Measurements from ENCODE around the gene CTNND2. TPM values are rescaled to one million over a fixed set of nuclear protein-coding genes. Genes with fewer than 3 reads are reported as not detected.

Gene CTNND2
- polyA plus RNA-seq, 1 donor from 2014 or later: 67.0 TPM

DNA sequence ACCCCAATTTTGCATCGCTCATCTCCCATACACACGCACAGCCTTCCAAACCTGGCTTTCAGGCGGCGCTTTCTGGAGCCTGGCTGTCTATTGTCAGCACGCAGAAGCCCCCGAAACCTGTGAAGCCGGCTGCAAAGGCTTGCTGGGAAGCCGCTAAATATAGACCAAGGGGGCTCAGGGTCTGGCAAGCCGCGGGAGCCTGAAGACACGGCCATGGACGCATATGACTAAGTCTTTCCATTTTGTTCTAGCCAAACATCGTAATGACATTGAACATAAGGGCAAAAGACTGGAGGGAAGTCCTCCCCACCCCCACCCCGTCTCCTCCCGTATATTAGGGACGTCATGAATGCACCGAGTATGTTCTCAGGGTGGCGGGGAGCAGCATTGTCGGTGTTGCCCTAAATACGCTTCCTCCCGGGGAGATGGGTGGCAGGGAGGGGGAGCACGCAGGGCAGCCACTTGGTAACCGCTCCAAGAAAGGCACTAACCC is 1.1 kb downstream of the CTNND2 start:
- H3F3A ChIP-seq (ENCODE audit: insufficient read depth, low read length, poor library complexity, severe bottlenecking): no peaks in the 10 kb centered on the region
- no peaks in the 10 kb centered on the region for H3K9me3 ChIP-seq (ENCODE audit: low read length)
- no peaks in the 10 kb centered on the region for H3K27me3 ChIP-seq (ENCODE audit: insufficient read depth, low read depth, low read length)
- peak overlapping the region; percentile 94 for H3K27ac ChIP-seq (ENCODE audit: low read length)
- peak overlapping the region; percentile 81 for H3K4me3 ChIP-seq (ENCODE audit: low read length)
- peak overlapping the region; percentile 75 for H3K4me2 ChIP-seq (ENCODE audit: low read length)
- H3K9me2 ChIP-seq (ENCODE audit: insufficient read depth, low read length): no peaks in the 10 kb centered on the region
- H2AFZ ChIP-seq (ENCODE audit: low read depth, low read length): peak overlapping the region; percentile 69
- H3K79me2 ChIP-seq (replicated peaks; ENCODE audit: insufficient read depth, low read length): peaks cover 47% of the 10 kb centered on the region
- H3K36me3 ChIP-seq (ENCODE audit: insufficient read depth, low read length): no peaks in the 10 kb centered on the region
- H3K9ac ChIP-seq (ENCODE audit: low read length): peak overlapping the region; percentile 88
- H4K20me1 ChIP-seq (ENCODE audit: insufficient read depth): no peaks in the 10 kb centered on the region
- TF ChIP-seq TAF1 (IDR thresholded peaks at IDR 0.05; ENCODE audit: low read depth): peak; percentile 35
- no peak for TF ChIP-seq EP300 (conservative IDR thresholded peaks at IDR 0.05; ENCODE audit: poor library complexity, severe bottlenecking)
- peak; percentile 48 for TF ChIP-seq MXI1 (conservative IDR thresholded peaks at IDR 0.05; ENCODE audit: poor library complexity, severe bottlenecking)
- no peak for TF ChIP-seq SMC3 (conservative IDR thresholded peaks at IDR 0.05; ENCODE audit: poor library complexity)
- peak; percentile 34 for TF ChIP-seq REST (IDR thresholded peaks at IDR 0.05; ENCODE audit: borderline replicate concordance)
- TF ChIP-seq RAD21 (conservative IDR thresholded peaks at IDR 0.05): peak; percentile 12

GRCh38 chr5:11902201-11902619 is 2.0 kb downstream of the CTNND2 start:
- H3K27ac ChIP-seq (ENCODE audit: low read length): peak overlapping the region; percentile 94
- H2AFZ ChIP-seq (ENCODE audit: low read depth, low read length): no peak overlapping the region
- no peaks in the 10 kb centered on the region for H3K36me3 ChIP-seq (ENCODE audit: insufficient read depth, low read length)
- H3K4me2 ChIP-seq (ENCODE audit: low read length): peak overlapping the region; percentile 75
- peak overlapping the region; percentile 88 for H3K9ac ChIP-seq (ENCODE audit: low read length)
- no peaks in the 10 kb centered on the region for H3K9me2 ChIP-seq (ENCODE audit: insufficient read depth, low read length)
- peak overlapping the region; percentile 81 for H3K4me3 ChIP-seq (ENCODE audit: low read length)
- H3F3A ChIP-seq (ENCODE audit: insufficient read depth, low read length, poor library complexity, severe bottlenecking): no peaks in the 10 kb centered on the region
- peak; percentile 32 for TF ChIP-seq RAD21 (conservative IDR thresholded peaks at IDR 0.05)
- TF ChIP-seq, protein P1, sequence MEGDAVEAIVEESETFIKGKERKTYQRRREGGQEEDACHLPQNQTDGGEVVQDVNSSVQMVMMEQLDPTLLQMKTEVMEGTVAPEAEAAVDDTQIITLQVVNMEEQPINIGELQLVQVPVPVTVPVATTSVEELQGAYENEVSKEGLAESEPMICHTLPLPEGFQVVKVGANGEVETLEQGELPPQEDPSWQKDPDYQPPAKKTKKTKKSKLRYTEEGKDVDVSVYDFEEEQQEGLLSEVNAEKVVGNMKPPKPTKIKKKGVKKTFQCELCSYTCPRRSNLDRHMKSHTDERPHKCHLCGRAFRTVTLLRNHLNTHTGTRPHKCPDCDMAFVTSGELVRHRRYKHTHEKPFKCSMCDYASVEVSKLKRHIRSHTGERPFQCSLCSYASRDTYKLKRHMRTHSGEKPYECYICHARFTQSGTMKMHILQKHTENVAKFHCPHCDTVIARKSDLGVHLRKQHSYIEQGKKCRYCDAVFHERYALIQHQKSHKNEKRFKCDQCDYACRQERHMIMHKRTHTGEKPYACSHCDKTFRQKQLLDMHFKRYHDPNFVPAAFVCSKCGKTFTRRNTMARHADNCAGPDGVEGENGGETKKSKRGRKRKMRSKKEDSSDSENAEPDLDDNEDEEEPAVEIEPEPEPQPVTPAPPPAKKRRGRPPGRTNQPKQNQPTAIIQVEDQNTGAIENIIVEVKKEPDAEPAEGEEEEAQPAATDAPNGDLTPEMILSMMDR (IDR thresholded peaks at IDR 0.05; ENCODE audit: poor library complexity, severe bottlenecking): peak; percentile 50
- TF ChIP-seq EZH2 (IDR thresholded peaks at IDR 0.05; ENCODE audit: borderline replicate concordance, insufficient read depth, low read length, poor library complexity, severe bottlenecking): no peak
- H3K79me2 ChIP-seq (replicated peaks; ENCODE audit: insufficient read depth, low read length): peaks cover 57% of the 10 kb centered on the region
- H3K27me3 ChIP-seq (ENCODE audit: insufficient read depth, low read depth, low read length): no peaks in the 10 kb centered on the region
- no peaks in the 10 kb centered on the region for H3K9me3 ChIP-seq (ENCODE audit: low read length)
- H4K20me1 ChIP-seq (ENCODE audit: insufficient read depth): no peaks in the 10 kb centered on the region

- Histone ChIP-seq H3K4me2 (ENCODE audit: low read length) (no peak overlapping the region), H3K27me3 (ENCODE audit: insufficient read depth, low read depth, low read length) (no peaks in the 10 kb centered on the region), H3K27ac (ENCODE audit: low read length) (no peak overlapping the region), H3K9me3 (ENCODE audit: low read length) (no peaks in the 10 kb centered on the region), H3K36me3 (ENCODE audit: insufficient read depth, low read length) (no peaks in the 10 kb centered on the region), H3K79me2 (replicated peaks; ENCODE audit: insufficient read depth, low read length) (peaks cover 91% of the 10 kb centered on the region), H3F3A (ENCODE audit: insufficient read depth, low read length, poor library complexity, severe bottlenecking) (no peaks in the 10 kb centered on the region), H4K20me1 (ENCODE audit: insufficient read depth) (no peaks in the 10 kb centered on the region), H3K9ac (ENCODE audit: low read length) (no peak overlapping the region), H3K9me2 (ENCODE audit: insufficient read depth, low read length) (no peaks in the 10 kb centered on the region), H2AFZ (ENCODE audit: low read depth, low read length) (no peak overlapping the region), H3K4me3 (ENCODE audit: low read length) (no peak overlapping the region)
- TF ChIP-seq MXI1 (conservative IDR thresholded peaks at IDR 0.05; ENCODE audit: poor library complexity, severe bottlenecking) (no peak), RAD21 (conservative IDR thresholded peaks at IDR 0.05) (no peak), SMC3 (conservative IDR thresholded peaks at IDR 0.05; ENCODE audit: poor library complexity) (no peak), EP300 (conservative IDR thresholded peaks at IDR 0.05; ENCODE audit: poor library complexity, severe bottlenecking) (no peak), TAF1 (IDR thresholded peaks at IDR 0.05; ENCODE audit: low read depth) (no peak), POLR2AphosphoS5 (IDR thresholded peaks at IDR 0.05) (no peak), REST (IDR thresholded peaks at IDR 0.05; ENCODE audit: borderline replicate concordance) (no peak), EZH2 (IDR thresholded peaks at IDR 0.05; ENCODE audit: borderline replicate concordance, insufficient read depth, low read length, poor library complexity, severe bottlenecking) (no peak)
- TF ChIP-seq, protein P1 (IDR thresholded peaks at IDR 0.05; ENCODE audit: poor library complexity, severe bottlenecking): no peak
These were observed 5.5 kb downstream of the CTNND2 start for GRCh38 chr5:11898787-11899186.
